Fibroblast of skin of left biceps (primary cell): ENCODE measurements around the gene MGLL.

Source experiments
- DNase-seq, 2 experiments: peaks; one replicate each; pipeline ENCODE4 v3.0.0-alpha.2; 2013; ENCODE audit warnings: low read depth in 2 of 2

MGLL gene

DNA sequence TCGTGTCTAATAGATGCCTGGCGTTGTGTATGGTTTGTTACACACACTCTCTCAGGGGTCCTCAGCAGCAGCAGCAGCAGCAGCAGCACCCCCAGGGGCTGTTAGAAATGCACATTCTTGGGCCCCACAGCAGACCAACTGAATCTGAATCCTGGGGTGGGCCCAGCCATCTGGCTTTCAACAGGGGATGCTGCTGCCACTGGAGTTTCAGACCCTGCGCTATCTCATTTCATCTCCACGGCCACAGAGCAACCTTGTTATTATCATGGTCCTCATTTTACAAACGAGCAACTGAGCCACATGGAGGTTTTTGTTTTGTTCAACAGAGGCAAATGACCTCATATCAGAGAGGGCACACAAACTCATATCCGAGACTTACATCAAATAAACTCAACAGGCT is 47.7 kb downstream of the MGLL start:
- no peak for DNase-seq

DNA sequence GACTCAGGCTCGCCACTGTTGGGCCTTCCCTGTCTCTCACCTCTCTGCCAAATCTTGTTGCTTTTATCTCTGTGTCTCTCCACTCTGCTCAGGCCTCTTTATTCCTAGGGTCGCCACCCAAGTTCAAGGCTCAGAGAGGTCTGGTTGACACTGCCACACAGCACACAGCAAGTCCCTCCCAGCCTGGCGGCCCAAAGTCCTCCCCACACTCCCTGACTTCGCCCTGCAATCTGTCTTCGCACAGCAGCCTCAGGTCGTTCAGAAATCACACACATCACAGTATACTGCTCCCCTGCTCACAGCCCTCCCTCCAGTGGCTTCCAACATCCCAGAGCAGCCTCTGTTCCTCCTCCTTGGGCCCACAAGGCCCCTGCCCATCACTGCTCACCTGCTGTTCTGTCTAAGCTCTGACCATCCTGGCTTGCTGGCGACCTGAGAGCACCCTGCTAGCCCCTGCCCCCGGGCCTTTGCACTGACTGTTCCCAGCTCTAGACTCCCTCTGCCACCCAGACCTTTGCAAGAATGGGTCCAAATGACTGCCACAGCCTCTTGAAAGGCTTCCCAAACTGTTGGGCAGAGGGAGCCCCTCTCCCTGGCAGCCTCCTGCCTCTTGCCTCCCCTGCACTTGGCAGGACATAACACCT is 48.4 kb downstream of the MGLL start:
- DNase-seq, result no peak

DNA sequence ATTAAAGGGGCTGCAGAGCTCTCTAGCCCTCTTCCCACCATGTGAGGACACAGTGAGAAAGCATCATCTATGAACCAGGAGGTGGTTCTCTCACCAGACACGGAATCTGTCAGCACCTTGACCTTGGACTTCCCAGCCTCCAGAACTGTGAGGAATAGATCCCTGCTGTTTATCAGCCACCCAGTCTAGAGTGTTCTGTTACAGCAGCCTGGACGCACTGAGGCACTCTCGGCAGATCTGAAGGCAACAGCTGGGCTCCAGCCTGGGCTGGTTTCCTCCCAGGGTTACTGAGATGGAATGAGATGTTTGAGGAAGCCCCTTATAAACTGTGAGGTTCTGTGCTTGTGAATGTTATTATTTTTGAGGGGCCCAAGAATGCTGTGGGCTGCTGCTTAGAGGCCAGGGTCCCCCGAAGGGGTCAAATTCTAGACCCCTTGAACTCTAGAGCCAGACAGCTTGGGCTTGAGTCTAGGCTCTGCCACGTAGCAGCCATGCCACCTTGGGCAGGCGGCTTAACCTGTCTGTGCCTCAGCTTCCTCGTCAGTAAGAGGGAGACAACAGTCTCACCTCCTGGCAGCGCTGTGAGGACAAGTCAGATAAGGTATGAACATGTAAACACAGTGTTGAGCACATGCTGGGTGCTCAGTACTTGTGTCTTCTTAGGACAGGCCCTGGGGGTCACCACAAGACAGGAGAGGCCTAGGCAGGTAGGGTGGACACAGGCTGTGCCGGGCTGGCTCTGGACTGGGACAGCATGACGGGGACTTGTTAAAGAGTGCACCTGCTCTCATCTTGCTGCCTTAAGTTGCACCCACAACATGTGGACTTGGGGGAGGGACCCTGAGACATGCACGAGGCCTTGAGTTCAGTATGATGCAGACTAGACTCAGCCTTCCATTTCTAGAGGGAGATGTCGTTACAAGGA is 49.2 kb downstream of the MGLL start:
- no peak for DNase-seq

DNA sequence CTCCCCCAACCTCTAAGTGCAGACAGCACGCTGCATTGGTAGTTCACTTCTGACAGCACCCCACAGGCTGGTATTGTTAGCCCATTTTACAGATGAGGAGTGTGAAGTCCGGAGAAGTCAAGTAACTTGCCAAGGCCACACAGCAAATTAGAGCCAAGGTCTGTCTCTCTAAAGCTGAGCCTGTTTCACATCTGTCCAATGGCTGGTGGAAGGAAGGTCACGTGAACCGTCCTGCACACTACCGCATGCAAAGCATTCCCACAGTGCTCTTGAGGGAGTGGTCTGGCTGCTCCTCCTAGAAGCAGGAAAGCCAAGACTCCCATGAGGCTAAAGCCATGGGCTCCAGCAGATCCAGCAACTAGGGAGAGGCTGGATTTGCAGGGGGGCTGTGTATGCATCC is 50.0 kb downstream of the MGLL start:
- DNase-seq, result no peak

DNA sequence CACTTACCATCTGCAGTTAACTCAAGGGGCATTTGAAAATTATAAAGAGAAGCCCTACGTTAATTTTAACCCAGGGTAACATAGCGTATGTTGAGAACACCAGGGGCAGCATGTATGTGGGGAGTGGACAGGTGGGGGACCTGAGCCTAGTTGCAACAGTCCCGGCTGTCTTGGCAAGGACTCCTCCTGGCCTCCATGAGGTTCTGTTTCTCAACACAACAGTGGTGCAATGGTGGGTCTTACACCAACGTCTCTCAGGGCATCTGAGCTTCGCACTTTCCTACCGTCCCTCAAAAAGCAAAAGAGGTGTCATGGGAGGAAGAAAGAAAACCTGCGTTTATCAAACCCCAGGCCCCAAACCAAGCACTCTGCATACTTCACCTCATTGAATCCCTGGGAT is 50.6 kb downstream of the MGLL start:
- no peak for DNase-seq

DNA sequence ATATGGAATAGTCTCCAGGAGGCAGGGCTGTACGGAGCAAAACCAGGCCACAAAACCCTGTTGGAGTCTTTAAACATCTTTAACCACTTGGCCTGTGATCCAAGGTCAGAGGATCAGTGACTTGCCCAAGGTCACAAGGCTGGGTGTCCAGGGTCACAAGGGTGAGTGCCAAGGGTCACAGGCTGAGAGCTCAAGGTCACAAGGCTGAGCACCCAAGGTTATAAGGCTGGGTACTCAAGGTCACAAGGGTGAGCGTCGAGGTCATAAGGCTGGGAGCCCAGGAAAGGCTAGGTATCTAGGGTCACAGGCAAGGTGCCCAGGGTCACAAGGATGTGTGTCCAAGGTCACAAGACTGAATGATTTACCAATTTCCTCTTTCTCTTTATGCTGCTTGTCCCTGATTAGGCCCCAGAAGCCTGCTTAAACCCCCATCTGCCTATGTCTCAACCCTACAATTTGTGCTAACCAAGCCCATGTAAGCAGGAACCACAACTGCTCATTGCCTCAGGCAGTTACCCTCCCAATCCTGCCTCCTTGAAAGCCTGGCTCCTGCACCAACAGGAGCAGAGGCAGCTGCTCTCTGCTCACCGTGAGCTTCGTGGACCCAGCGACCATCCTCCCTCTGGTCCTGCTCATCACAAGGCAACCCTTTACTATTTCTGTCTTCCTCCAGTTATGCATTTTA is 51.5 kb downstream of the MGLL start:
- DNase-seq, result no peak

DNA sequence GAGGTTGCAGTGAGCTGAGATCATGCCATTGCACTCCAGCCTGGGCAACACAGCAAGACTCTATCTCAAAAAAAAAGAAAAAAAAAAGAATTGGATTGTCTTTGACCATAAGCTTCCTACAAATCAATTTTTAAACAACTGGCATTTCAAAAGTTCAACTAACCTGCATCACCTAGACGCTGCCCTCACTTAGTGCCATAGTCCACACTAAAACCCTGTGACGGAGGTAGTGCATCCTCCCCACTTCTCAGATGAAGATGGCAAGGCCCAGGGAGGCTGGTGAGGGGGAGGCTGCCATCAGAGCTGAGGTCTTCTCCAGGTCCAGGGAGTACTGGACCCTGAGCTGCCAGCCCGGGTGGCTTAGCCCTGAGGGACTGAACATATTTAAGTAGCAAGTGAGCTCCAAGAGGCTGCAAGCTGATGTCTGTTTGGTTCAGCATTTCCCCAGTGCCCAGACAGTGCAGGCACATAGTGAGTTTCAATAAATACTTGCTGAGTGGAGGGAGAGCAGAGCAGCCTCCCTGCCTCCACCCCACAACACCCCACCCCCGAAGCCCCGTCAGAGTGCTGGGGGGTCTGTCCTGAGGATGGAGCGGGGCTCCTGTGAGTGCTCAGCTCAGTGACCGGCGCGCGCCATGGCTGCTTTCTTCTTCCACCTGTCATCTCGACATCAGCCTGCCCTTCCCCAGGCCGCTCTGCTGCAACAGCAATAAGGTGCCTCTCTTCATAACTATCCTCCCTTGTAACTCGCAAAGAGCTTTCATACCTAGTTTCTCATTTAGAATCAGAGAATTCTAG is 52.8 kb downstream of the MGLL start:
- DNase-seq, result no peak

DNA sequence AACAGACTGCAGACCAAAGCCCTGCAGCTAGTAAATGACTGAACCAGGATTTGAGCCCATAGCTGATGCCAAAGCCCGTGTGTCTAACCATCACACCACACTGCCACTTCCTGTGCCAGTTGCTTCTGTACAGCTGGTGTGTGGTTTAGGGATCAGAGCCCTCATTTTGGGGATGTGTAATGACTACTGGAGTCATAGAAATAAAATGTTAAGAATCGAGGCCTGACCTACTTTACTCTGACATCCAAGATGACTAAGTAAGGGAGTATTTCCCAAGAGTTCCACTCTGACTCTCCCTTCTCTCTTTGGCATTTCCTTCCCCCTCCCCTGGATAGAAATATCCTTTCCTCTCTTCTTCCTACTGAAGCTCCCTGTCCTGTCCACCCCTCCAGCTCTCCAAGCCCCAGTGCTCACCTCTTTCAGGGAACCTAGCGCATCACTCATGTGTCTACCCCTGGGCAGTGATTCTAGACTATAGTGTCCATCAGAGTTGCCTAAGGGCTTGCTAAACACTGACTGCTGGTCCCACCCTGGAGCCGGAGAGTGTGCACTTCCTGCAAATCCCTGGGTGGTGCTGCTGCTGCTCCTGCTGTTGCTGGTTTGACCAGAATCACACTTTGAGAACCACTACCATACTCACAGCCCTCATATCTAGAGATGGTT is 53.8 kb downstream of the MGLL start:
- peak; percentile 91 to 92 for DNase-seq

DNA sequence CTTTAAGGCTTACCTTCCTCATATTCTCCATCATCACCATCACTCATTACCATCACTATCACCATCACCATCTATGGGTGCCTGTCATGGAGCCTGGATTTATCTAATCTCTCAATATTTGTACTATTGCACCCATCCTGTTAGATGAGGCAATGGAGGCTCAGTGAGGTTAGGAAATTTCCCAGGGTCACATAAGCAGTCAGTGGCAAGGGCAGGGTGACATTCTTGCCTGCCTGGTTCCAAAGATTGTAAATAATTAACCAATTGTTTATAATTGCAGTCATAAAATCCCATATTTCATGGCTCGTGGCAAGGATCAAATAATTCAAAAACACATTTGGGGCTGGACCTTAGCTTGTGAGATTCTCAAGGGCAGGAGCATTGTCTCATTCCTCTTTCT is 55.2 kb downstream of the MGLL start:
- DNase-seq, result no peak

DNA sequence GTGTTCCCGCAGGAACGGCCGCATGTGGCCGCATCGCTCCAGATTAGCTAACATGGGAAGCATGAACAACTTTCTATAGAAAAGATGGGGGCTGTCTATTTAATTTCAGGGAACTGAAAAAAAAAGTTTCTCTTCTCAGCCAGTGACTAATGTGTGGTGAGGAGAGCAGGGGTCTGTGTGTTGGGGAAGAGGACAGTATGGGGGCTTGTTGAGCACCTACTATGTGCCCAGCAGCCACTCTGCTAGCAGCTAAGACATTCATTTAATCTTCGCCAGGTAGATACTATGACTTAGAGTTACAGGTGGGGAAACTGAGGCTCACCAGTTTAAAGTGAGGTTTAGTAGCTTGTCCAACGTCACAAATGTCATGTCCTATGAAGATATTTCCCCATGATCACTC is 56.6 kb downstream of the MGLL start:
- DNase-seq, result no peak

DNA sequence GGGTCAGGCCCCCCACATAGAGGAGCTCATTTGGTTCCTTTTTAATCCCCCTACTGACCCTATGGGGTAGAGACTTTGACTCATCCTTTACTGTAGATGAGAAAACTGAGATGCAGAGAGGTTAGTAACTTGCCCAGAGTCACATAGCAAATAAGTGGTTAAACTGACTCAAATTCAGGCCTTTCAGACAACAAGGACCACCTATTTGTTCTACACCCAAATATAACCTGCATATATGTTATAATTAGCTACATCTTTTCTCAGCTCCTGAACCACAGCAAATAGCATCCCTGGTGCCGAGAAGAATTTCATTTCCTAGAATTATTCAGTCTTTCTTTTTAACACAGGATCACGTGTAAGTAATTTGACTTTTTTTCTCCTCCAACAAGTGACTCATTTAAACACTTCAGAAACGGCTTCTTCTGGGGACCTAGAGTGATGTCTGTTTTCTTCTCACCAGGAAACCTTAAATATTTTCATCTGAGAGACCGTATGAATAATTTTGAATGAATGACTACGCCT is 57.4 kb downstream of the MGLL start:
- DNase-seq, result no peak

DNA sequence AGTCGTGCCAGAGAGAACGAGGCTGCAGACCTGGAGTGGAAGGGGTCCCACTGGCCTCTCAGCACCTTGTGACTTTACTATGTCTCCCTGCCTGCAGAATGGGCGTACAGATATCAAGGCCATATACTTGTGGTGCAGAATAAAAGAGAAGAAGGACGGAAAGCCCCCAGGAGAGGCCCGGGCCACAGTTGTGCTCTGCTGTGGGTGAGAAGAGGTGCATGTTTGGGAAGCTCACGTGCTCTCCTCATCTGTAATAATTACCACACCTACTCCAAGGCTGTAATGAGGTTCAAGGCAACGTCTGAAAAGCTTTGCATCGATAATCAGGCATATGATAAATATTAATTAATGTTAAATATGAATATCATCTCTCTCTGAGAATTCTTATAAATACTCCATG is 58.0 kb downstream of the MGLL start:
- DNase-seq, result no peak

DNA sequence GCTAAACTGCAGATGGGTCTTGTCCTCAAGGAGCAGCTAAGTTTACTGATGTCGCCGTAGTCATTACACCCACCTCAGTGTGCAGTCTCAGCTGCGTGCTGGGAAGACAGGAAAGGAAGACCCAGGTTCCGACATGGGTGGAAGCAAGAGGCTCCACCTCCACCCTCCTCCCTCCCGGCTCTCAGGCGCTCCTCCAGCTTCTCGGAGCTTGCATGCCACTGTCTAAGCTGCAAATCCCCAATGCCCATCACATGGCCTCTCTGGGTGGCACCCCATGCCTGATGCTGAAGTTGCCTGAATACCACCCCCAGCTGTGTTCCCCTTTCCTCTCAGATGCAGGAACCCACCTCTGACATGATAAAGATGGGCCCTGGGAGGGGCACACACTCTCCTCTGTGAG is 58.5 kb downstream of the MGLL start:
- DNase-seq, result no peak

DNA sequence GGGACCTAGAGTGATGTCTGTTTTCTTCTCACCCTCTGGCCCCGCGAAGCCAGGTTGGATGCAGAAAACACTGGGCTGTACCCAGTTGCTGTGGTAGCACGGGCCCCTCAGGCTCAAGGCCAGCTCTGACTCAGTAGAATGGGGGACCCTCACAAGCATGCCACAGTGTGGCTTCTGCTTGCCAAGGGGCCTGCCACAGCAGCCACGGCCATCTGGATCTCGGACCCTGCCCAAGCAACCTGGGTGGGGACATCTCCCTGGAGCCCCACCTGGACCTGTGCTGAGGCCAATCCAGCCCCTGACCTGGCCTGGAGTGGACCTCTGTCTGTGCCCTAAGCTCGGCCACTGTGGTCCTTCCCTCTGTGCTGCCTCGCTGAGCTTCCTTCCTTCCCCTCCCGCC is 59.0 kb downstream of the MGLL start:
- no peak for DNase-seq

DNA sequence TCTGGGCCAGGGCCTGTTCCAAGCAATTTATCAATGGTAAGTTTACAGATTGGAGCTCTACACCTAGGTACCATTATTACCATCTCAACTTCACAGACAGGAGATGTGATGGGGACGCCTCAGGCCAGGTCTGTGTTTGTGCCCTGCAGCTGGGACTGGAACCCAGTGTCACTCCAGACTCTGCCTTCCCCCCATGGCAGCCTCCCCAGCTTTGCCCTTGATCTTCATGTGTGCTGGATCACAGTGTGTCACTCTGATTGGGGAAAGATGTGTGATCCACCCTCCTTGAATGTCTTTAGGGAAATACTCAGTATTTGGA is 59.6 kb downstream of the MGLL start:
- no peak for DNase-seq

DNA sequence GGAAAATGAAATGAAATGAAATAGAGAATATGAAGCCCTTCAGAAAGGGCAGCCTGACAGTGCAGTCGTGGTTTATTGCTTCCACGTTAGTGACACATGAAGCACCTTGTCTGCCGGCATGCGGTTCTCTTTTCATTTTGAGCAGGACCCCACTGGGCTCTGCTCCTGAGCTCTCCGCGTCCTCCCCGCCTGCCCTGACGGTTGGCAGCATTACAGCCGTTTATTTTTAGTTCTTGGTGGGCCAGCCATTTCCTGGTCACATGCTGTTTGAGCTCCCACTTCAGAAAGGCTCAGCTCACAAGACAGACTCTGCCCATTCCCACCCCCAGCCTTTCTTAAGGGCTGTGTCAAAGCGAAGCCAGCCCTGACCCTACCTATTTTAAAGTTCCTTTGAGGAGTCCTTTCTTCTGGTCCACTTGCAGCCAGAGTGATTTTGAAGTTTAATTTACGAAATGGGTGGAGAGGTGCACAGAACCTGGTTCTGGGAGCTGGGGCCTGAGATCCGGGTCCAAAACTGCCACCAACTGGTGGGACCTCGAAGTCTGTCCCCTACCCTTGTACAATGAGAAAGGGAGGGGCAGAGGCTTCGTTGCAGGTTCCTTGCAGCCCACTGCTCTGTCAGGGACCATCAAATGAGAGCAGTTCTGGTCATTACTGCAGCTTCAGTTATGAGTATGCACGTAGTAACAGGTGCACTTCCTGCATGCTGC is 60.1 kb downstream of the MGLL start:
- no peak for DNase-seq

DNA sequence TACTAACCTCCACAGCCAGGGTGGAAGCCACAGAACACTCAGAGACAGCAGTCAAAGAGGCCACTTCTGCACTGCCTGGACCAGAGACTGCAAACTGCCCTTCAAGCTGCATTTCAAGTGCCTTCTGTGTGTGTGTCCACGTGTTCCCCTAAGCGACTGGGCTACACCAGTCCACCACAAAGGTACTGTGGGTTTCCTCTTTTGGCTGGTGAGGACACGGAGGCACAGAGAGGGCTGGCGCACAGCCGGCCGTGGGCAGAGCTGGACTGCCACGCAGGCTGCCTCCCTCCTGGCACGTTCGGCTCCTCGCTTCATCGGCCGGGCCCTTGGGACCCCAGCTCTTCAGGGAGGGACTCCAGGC is 60.9 kb downstream of the MGLL start:
- no peak for DNase-seq

DNA sequence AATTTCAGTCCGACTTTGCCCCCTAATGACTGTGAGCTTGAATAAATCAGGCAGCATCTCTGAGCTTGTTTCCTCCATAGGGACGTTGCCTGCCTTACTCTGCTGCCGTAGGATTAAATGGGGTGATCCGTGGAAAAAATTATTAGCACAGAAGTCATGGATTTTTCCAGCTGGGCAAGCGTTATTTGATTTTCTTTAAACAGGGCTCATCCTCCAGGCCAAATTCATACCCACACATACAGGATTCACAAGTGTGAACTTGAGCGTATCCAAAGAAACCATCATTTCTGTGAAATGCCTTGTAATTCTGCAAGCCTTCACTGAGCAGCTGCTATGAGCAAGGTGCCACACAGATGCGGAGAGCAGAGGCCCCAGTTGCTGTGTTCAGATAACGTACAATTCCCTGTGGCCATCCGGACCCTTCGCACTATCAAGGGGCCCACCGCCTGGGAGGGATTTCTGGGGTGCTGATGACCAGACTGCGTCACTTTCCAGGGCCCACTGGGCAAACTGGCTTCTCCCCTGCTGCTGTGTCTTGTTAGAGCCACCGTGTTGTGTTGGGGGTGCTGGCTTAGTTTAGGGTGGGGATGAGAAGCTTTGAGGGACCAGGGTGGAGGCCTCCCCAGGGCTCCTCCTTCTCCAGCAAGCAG is 61.4 kb downstream of the MGLL start:
- DNase-seq, result no peak

DNA sequence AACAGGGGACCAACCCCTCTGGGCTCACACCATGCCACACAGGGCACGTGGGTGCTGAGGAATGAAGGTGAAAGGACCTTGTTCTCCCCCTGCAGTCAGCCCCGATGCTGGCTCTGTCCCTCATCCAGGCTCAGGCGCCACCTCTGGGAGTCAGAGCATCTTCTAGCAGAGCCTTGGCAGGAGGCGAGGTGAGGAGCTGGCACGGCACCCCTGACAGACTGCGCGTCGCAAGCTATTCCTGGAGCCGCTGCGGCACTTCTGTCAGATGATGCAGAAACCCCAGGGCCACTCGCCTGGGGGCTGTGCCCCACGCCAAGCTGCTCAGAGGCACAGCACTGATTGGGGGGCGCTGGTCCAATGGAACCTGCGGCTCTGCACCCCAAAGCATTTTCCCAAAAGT is 62.0 kb downstream of the MGLL start:
- DNase-seq, result no peak

DNA sequence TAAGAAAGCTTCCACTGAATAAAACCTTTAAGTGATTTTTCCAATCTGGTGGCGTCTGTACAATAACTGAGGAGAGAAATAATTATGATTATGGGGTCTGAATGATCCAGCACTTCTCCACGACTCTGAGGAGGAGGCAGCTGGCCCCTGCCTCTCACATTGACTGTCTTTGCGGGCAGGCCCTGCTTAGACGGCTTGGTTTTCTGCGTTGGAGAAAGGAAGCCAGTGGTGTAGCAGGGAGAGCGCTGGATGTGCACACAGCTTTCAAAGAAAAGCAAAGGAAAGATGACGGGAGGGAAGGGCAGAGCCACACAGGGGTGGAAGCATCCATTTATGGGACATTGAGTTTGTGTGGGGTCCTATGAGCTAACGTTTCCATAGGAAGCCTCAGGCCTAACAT is 62.5 kb downstream of the MGLL start:
- DNase-seq, result no peak
